ENCODE data around the gene SYTL2.
"Not testable (repeated sequence)": the region's sequence is repeated elsewhere in the genome, so short reads cannot be mapped to it uniquely, and the experiment has no call there.

Gene SYTL2

GRCh38 chr11:85810871-85811611 is at the start of gene SYTL2:
SYTL2 (minus strand) TSS chr11:85811141; CDS start chr11:85757725, 53,416 bp downstream.
- DNase-seq, result peak; percentile 58 to 89 (median 81)

GRCh38 chr11:85859541-85859940 is 48.6 kb upstream of the SYTL2 start:
- not testable (repeated sequence) for DNase-seq

- no peak for DNase-seq
Observed at GRCh38 chr11:85857098-85857497, 46.2 kb upstream of the SYTL2 start.

GRCh38 chr11:85855341-85855656 is 44.4 kb upstream of the SYTL2 start, which contains the start of gene CCDC83:
CCDC83 (plus strand) TSS chr11:85855383; CDS start chr11:85865124, 9,741 bp downstream.
- DNase-seq, result no peak

- DNase-seq, result peak; percentile 94 to 97 (median 97)
Observed at GRCh38 chr11:85854557-85855340, 43.8 kb upstream of the SYTL2 start.

GRCh38 chr11:85854212-85854556 is 43.2 kb upstream of the SYTL2 start:
- no peak for DNase-seq

GRCh38 chr11:85853541-85853940 is 42.6 kb upstream of the SYTL2 start:
- not testable (repeated sequence) for DNase-seq

- not testable (repeated sequence) for DNase-seq
Observed at GRCh38 chr11:85852754-85853153, 41.8 kb upstream of the SYTL2 start.

GRCh38 chr11:85848556-85848955 is 37.6 kb upstream of the SYTL2 start:
- DNase-seq, result no peak

GRCh38 chr11:85848006-85848405 is 37.1 kb upstream of the SYTL2 start:
- no peak for DNase-seq

- DNase-seq, result no peak
Observed at GRCh38 chr11:85847436-85847835, 36.5 kb upstream of the SYTL2 start.

GRCh38 chr11:85845124-85845631 is 34.2 kb upstream of the SYTL2 start:
- no peak for DNase-seq

- no peak for DNase-seq
Observed at GRCh38 chr11:85844439-85845123, 33.6 kb upstream of the SYTL2 start.

GRCh38 chr11:85843929-85844328 is 33.0 kb upstream of the SYTL2 start:
- no peak for DNase-seq

- DNase-seq, result not testable (repeated sequence)
Observed at GRCh38 chr11:85840932-85841331, 30.0 kb upstream of the SYTL2 start.

GRCh38 chr11:85835729-85836128 is 24.8 kb upstream of the SYTL2 start:
- no peak for DNase-seq

GRCh38 chr11:85835263-85835662 is 24.3 kb upstream of the SYTL2 start:
- DNase-seq, result no peak

GRCh38 chr11:85831050-85831449 is 20.1 kb upstream of the SYTL2 start:
- peak in 1 of 3 experiments; percentile 55 for DNase-seq

GRCh38 chr11:85829172-85829571 is 18.2 kb upstream of the SYTL2 start:
- DNase-seq, result no peak

- DNase-seq, result peak in 1 of 3 experiments; percentile 43
Observed at GRCh38 chr11:85828640-85828978, 17.7 kb upstream of the SYTL2 start.

- no peak for DNase-seq
Observed at GRCh38 chr11:85827748-85828639, 17.1 kb upstream of the SYTL2 start.

- peak in 1 of 3 experiments; percentile 15 for DNase-seq
Observed at GRCh38 chr11:85826116-85826855, 15.3 kb upstream of the SYTL2 start.
